GM19395 (cell line): ENCODE results near the gene TMEM178B.
"Not testable (repeated sequence)": the region's sequence is repeated elsewhere in the genome, so short reads cannot be mapped to it uniquely, and the experiment has no call there.

Source experiments
- ATAC-seq: cut with Tn5 transposase; IDR thresholded peaks from one replicate; pipeline ENCODE4 v1.9.1; 2021; ENCODE audit warnings: mild to moderate bottlenecking, moderate library complexity; ENCODE audit not compliant: unreplicated experiment

TMEM178B gene

GRCh38 chr7:141073641-141074161 lies at the start of gene TMEM178B:
TMEM178B (plus strand) TSS chr7:141074064.
- ATAC-seq: no peak

- no peak for ATAC-seq
These were observed 49.2 kb upstream of the TMEM178B start for GRCh38 chr7:141024668-141025067.

- ATAC-seq: no peak
These were observed 46.8 kb upstream of the TMEM178B start for GRCh38 chr7:141027043-141027442.

GRCh38 chr7:141028767-141029166 lies 45.1 kb upstream of the TMEM178B start:
- no peak for ATAC-seq

- not testable (repeated sequence) for ATAC-seq
These were observed 41.1 kb upstream of the TMEM178B start for GRCh38 chr7:141032539-141033323.

- ATAC-seq: not testable (repeated sequence)
These were observed 35.8 kb upstream of the TMEM178B start for GRCh38 chr7:141038100-141038499.

GRCh38 chr7:141039376-141039775 lies 34.5 kb upstream of the TMEM178B start:
- ATAC-seq: no peak

GRCh38 chr7:141042222-141043193 lies 31.4 kb upstream of the TMEM178B start:
- ATAC-seq: no peak

GRCh38 chr7:141043616-141044015 lies 30.2 kb upstream of the TMEM178B start:
- ATAC-seq: no peak

- no peak for ATAC-seq
These were observed 28.6 kb upstream of the TMEM178B start for GRCh38 chr7:141045126-141045841.

GRCh38 chr7:141045842-141046620 lies 27.8 kb upstream of the TMEM178B start:
- no peak for ATAC-seq

GRCh38 chr7:141053626-141054025 lies 20.2 kb upstream of the TMEM178B start:
- no peak for ATAC-seq

- no peak for ATAC-seq
These were observed 18.7 kb upstream of the TMEM178B start for GRCh38 chr7:141055146-141055545.

GRCh38 chr7:141057788-141058187 lies 16.1 kb upstream of the TMEM178B start:
- no peak for ATAC-seq

GRCh38 chr7:141067856-141068255 lies 6.0 kb upstream of the TMEM178B start:
- not testable (repeated sequence) for ATAC-seq

GRCh38 chr7:141071260-141071854 lies 2.5 kb upstream of the TMEM178B start:
- ATAC-seq: no peak

GRCh38 chr7:141071855-141072547 lies 1.9 kb upstream of the TMEM178B start:
- ATAC-seq: no peak

- no peak for ATAC-seq
These were observed 1.2 kb upstream of the TMEM178B start for GRCh38 chr7:141072548-141073172.
